GM06990 (cell line): Measurements from ENCODE around the gene KNCN.

Experiments used
- DNase-seq: peaks from one replicate; pipeline ENCODE4 v3.0.0-alpha.2; 2011; ENCODE audit not compliant: insufficient read length; ENCODE audit errors: extremely low read depth
- H3K27me3 ChIP-seq: replicated peaks from 2 replicates; pipeline ENCODE4 v1.6.0; 2011; ENCODE audit warnings: low read length; ENCODE audit not compliant: control insufficient read depth, insufficient read depth
- H3K36me3 ChIP-seq: 2 replicates; pipeline ENCODE4 v1.5.1; 2011; ENCODE audit warnings: low read length; ENCODE audit not compliant: control insufficient read depth, insufficient read depth
- H3K4me3 ChIP-seq: replicated peaks from 2 replicates; pipeline ENCODE4 v1.5.1; 2011; ENCODE audit warnings: low read depth, mild to moderate bottlenecking, control low read depth, low read length
- TF ChIP-seq, protein P1 (sequence below): IDR thresholded peaks from 2 replicates; pipeline ENCODE4 v1.5.1; 2011; ENCODE audit warnings: low read length, control low read depth, mild to moderate bottlenecking, inconsistent platforms; ENCODE audit not compliant: insufficient read depth, poor library complexity, severe bottlenecking

The KNCN gene

GRCh38 chr1:46582972-46583371 lies 31.5 kb upstream of the KNCN start:
- no peak for DNase-seq
- TF ChIP-seq, protein P1, sequence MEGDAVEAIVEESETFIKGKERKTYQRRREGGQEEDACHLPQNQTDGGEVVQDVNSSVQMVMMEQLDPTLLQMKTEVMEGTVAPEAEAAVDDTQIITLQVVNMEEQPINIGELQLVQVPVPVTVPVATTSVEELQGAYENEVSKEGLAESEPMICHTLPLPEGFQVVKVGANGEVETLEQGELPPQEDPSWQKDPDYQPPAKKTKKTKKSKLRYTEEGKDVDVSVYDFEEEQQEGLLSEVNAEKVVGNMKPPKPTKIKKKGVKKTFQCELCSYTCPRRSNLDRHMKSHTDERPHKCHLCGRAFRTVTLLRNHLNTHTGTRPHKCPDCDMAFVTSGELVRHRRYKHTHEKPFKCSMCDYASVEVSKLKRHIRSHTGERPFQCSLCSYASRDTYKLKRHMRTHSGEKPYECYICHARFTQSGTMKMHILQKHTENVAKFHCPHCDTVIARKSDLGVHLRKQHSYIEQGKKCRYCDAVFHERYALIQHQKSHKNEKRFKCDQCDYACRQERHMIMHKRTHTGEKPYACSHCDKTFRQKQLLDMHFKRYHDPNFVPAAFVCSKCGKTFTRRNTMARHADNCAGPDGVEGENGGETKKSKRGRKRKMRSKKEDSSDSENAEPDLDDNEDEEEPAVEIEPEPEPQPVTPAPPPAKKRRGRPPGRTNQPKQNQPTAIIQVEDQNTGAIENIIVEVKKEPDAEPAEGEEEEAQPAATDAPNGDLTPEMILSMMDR = no peak
- Histone ChIP-seq H3K27me3 (no peaks in the 10 kb centered on the region), H3K4me3 (no peak overlapping the region), H3K36me3 (peaks cover 17% of the 10 kb centered on the region)

DNA sequence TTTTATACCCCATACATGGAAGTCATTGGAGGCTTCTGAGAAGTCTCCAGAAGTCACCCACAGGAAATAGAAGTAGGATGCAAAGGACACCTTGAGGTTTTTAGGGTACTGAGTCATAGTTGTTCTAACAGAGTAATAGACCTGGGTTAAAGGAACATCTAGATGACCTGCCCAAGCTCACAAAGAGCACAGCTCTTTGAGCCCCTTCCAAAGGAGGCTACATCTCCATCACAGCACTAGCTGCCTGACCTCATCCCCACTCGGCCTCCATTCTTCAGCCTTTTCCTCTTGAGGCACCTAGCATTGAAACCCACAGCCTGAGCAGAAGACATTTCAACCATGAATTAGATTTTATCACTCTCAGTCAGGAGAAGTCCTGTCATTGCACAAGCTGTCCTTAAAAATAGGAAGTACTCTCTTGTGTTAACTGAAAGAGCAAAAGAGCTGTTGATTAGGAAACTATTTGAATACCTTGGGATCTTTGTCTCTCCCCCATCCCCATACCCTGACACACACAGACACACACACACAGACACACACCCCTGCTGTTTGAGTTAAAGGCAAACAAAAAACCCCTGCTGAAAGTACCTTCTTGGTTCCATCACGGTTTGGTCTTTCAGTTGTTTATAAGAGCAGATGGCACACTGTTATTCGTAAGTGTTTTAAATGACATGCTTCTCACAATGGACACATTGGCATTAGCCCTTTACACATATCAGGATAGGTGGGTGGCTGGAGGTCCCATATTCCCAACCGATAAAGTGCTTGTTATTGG lies 30.4 kb upstream of the KNCN start:
- Histone ChIP-seq H3K4me3 (no peak overlapping the region), H3K27me3 (no peaks in the 10 kb centered on the region), H3K36me3 (peaks cover 19% of the 10 kb centered on the region)
- no peak for DNase-seq
- TF ChIP-seq, protein P1 = no peak

DNA sequence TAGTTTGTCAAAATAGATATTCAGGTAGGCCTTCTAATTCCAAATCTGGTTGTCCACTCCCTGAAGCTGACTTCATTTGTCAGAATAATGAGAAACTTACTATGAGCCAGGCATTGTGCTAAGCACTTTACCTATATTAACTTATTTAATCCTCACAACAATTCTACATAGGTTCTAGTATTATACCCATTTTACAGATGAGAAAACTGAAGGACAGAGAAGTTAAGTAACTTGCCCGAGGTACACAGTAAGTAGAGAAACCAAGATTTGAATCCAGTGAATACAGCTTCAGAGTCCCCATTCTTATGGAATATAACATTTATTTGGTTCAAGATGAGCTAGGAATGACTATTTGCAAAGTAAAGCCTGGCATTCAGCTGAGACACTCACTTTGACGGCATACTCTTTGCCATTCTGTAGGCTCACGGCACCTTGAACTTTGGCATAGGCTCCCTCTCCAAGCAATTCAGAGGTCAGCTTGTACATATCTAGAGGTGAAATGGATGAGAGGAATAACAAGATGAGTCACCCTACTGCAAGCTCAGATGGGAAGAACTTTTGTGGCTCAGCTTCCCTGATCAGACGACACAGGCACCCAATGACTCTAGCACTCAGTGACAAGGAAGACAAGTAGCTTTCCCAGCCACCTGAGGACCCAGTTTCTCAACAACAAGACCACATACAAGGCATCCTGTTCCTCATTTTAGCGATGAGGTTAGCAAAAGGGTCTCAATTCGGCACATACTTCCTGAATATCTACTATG lies 28.9 kb upstream of the KNCN start:
- H3K36me3 ChIP-seq = peaks cover 16% of the 10 kb centered on the region
- no peak for DNase-seq
- H3K27me3 ChIP-seq = no peaks in the 10 kb centered on the region
- TF ChIP-seq, protein P1 = no peak
- no peak overlapping the region for H3K4me3 ChIP-seq

DNA sequence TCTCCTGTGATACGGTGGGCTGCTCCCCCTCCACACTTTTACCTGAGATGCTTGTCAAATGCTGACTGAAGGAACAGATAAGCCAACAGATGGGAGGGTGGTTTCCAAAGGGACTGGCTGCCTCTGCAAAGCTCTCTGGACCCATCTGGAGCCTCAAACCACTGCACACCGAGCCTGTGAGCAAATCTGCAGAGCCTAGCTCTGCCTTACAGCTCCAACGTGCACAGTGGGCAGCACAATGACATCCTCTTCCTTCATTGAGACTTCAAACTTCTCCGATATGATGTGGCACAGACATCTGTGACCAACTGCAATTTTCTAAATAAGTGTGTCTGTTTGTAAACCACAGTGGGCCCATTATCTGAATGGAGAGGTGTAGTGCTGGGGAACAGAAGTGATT lies 26.2 kb upstream of the KNCN start:
- DNase-seq = no peak
- no peaks in the 10 kb centered on the region for H3K27me3 ChIP-seq
- TF ChIP-seq, protein P1 = no peak
- no peak overlapping the region for H3K4me3 ChIP-seq
- H3K36me3 ChIP-seq = peaks cover 13% of the 10 kb centered on the region

GRCh38 chr1:46576596-46576995 lies 25.1 kb upstream of the KNCN start:
- no peak for DNase-seq
- H3K4me3 ChIP-seq = no peak overlapping the region
- peaks cover 13% of the 10 kb centered on the region for H3K36me3 ChIP-seq
- TF ChIP-seq, protein P1 = no peak
- H3K27me3 ChIP-seq = no peaks in the 10 kb centered on the region
